Stomach (tissue), 19 donors: Measurements from ENCODE around the gene TRIM3. TPM values are rescaled to one million over a fixed set of nuclear protein-coding genes. Genes with fewer than 3 reads are reported as not detected.
"Not testable (repeated sequence)": the region's sequence is repeated elsewhere in the genome, so short reads cannot be mapped to it uniquely, and the experiment has no call there.

Experiments used
- DNase-seq, 2 donors: peaks; one replicate each; pipeline versions ENCODE4 v3.0.0 to v3.0.0-alpha.2; 2013 to 2019
- H3K27ac ChIP-seq, 5 donors: fragments of 200-600 bp in 4 of 5; sonication (generic) in 4 of 5; one replicate each; pipeline ENCODE4 v1.5.1; 2013 to 2019; ENCODE audit warnings: mild to moderate bottlenecking in 1 of 5, moderate library complexity in 1 of 5
- H3K27me3 ChIP-seq, 3 donors: fragments of 200-600 bp; sonication (generic); one replicate each; pipeline ENCODE4 v1.5.1; 2017 to 2019; ENCODE audit warnings: mixed run types in 1 of 3
- H3K36me3 ChIP-seq, 4 donors: fragments of 200-600 bp; sonication (generic); 1 replicate in 3 of 4; 2 replicates in 1 of 4; pipeline ENCODE4 v1.5.1; 2016 to 2019
- H3K4me1 ChIP-seq, 4 donors: fragments of 200-600 bp; sonication (generic); one replicate each; pipeline ENCODE4 v1.5.1; 2016 to 2019
- H3K4me3 ChIP-seq, 4 donors: fragments of 200-600 bp; sonication (generic) in 3 of 4; one replicate each; pipeline ENCODE4 v1.5.1; 2016 to 2019; ENCODE audit warnings: mild to moderate bottlenecking in 1 of 4
- H3K9me3 ChIP-seq, 4 donors: fragments of 200-600 bp; sonication (generic); one replicate each; pipeline ENCODE4 v1.5.1; 2016 to 2019
- EP300 ChIP-seq: sonication (generic); formaldehyde crosslinking; IDR thresholded peaks from one replicate; pipeline ENCODE4 v1.6.1; 2017; ENCODE audit warnings: antibody characterized with exemption
- POLR2A ChIP-seq, 4 donors: fragments of 450-650 bp; IDR thresholded peaks; one replicate each; pipeline ENCODE4 v1.6.1; 2016; ENCODE audit warnings: antibody characterized with exemption in 4 of 4, control low read depth in 2 of 4, mild to moderate bottlenecking in 1 of 4, moderate library complexity in 1 of 4
- POLR2AphosphoS5 ChIP-seq, 3 donors: sonication (generic); formaldehyde crosslinking; IDR thresholded peaks; one replicate each; pipeline ENCODE4 v1.6.1; 2016; ENCODE audit warnings: antibody characterized with exemption in 3 of 3
- WGBS, 5 donors: extraction: QIAGEN DNeasy Blood & Tissue Kit in 3 of 5; methylation state at CpG; one replicate each; pipeline versions ENCODE4 v1.1.5 to v1.1.7; 2013 to 2018; 5-methylcytosine and 5-hydroxymethylcytosine counted together
- intact Hi-C: fragments of 100-400 bp; cut with DNase I; formaldehyde crosslinking; loops from one replicate; pipeline ENCODE4 v1.15.1; 2023; ENCODE audit warnings: low total_unique reads
- long read RNA-seq, 10 donors: transcript quantifications; one replicate each; lab custom pipeline, GENCODE V29; 2026
- polyA plus RNA-seq, 3 donors: library from polyadenylated mRNA; stranded (reverse); fragments of 200-250 nt; gene quantifications; one replicate each; pipeline ENCODE4 v1.2.3, GENCODE V29; 2013
- total RNA-seq, 5 donors: library from RNA; depleted of rRNA; stranded (reverse); fragments of >200 nt; gene quantifications; one replicate each; pipeline versions ENCODE4 v1.1.0 to v1.2.3, GENCODE V29; 2014 to 2016
- TF ChIP-seq, protein P1 (sequence below), 7 experiments: fragments of 450-650 bp in 4 of 7; fragments of 200-600 bp in 3 of 7; sonication (generic) in 3 of 7; IDR thresholded peaks; one replicate each; pipeline ENCODE4 v1.5.1; 2016 to 2019; ENCODE audit warnings: antibody characterized with exemption in 7 of 7, control low read depth in 2 of 7, mild to moderate bottlenecking in 1 of 7
- donor health status: healthy with polysubstance abuse.
- donor health status: Bipolar disorder and iron deficiency.
- donor health status: healthy.

Gene TRIM3
- total RNA-seq, result 100 to 1,000 TPM in 1 of 5 donors, 10 to 100 TPM in 4; 10.9 to 474 (median 34.2) TPM
- 10 to 100 TPM; 12.8 to 50.1 (median 16.7) TPM for polyA plus RNA-seq
- long read RNA-seq, donor 1, partial matches to known transcripts, result 0 of 2 reads
- long read RNA-seq, donor 1, other reads (novel, unspliced or antisense), result 0 of 2 reads
- long read RNA-seq, donor 2, result 0 reads
- long read RNA-seq, donor 3, result 0 reads
- long read RNA-seq, donor 4, result 0 reads
- long read RNA-seq, donor 5, partial matches to known transcripts, result 0 of 5 reads
- long read RNA-seq, donor 5, other reads (novel, unspliced or antisense), result 0 of 5 reads
- long read RNA-seq, donor 6, partial matches to known transcripts, result 0 of 2 reads
- long read RNA-seq, donor 6, other reads (novel, unspliced or antisense), result 0 of 2 reads
- long read RNA-seq, donor 7, partial matches to known transcripts, result 0 of 3 reads
- long read RNA-seq, donor 7, other reads (novel, unspliced or antisense), result 0 of 3 reads
- long read RNA-seq, donor 8, partial matches to known transcripts, result 0 of 1 reads
- long read RNA-seq, donor 8, other reads (novel, unspliced or antisense), result 0 of 1 reads
- long read RNA-seq, donor 9, result 0 reads
- long read RNA-seq, donor 10, partial matches to known transcripts, result 0 of 3 reads
- long read RNA-seq, donor 10, other reads (novel, unspliced or antisense), result 0 of 3 reads

DNA sequence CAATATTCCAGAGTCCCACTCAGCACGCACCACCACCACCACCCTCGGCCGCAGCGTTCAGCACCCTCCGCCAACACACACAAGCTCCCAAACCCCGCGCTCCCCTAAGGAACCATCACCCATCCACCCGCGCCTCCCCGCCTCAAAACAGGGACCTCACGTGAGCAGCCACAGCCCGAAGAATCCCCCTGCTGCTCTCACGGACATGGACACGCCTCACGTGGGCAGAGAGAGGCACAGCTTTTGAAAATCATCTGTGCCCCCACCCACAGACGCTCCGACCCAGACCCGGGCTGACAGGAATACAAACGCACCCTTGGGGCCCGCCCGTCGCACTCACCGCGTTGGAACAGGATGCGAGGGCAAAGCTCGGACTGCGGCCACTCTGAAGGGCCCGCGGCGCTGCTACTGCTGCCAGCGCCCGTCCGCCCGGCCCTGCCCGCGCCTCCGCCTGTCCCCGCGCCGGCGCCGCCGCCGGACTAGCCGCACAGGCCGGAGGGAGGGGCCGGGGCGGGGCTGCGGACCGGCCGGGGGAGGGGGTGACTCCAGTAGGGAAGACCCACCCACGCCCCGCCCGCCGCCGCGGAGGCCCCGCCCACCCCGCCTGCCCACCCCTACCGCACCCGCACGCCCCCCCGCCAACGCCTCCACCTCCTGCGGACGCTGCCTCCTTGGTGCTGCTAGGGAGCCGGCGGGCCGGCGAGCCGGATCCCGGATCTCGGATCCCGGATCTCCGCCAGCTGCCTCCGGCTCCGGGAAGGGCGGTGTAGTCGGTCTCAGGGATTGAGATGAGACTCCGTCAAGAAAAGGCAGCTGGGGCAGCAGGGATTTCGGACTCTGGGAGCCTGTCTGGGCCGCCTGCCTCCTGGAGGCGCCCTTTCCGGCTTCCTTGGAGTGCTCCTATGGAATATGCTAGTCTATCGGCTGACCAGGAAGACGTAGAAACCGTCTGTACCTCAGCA lies at the start of gene TRIM3:
TSS of gene TRIM3 (minus strand) at position 491 of the 962 bp plus-strand sequence. CDS start 8,246 bp downstream, outside the sequence.
- intact Hi-C loops, result no loop called here
- H3K27me3 ChIP-seq, result no peaks in the 10 kb centered on the region
- DNase-seq, result peak; percentile 95 to 97
- no peaks in the 10 kb centered on the region for H3K9me3 ChIP-seq
- WGBS, 5 donors, result 0 to 2% (median 0%) methylated on average over 34 to 87 of the region's 87 CpGs
- TF ChIP-seq POLR2A (IDR thresholded peaks at IDR 0.05) (peak in 1 of 4 donors; percentile 76), POLR2AphosphoS5 (IDR thresholded peaks at IDR 0.05) (peak in 2 of 3 donors; percentile 50 to 68), EP300 (no peak)
- TF ChIP-seq, protein P1, sequence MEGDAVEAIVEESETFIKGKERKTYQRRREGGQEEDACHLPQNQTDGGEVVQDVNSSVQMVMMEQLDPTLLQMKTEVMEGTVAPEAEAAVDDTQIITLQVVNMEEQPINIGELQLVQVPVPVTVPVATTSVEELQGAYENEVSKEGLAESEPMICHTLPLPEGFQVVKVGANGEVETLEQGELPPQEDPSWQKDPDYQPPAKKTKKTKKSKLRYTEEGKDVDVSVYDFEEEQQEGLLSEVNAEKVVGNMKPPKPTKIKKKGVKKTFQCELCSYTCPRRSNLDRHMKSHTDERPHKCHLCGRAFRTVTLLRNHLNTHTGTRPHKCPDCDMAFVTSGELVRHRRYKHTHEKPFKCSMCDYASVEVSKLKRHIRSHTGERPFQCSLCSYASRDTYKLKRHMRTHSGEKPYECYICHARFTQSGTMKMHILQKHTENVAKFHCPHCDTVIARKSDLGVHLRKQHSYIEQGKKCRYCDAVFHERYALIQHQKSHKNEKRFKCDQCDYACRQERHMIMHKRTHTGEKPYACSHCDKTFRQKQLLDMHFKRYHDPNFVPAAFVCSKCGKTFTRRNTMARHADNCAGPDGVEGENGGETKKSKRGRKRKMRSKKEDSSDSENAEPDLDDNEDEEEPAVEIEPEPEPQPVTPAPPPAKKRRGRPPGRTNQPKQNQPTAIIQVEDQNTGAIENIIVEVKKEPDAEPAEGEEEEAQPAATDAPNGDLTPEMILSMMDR (IDR thresholded peaks at IDR 0.05), result no peak
- H3K36me3 ChIP-seq, result peaks cover 24 to 25% (median 24%) of the 10 kb centered on the region in 4 donors
- H3K4me1 ChIP-seq, result peaks cover 29 to 71% (median 65%) of the 10 kb centered on the region in 4 donors
- H3K27ac ChIP-seq, result peak within 1 kb of the TSS; percentile 91 to 97 (median 94)
- H3K4me3 ChIP-seq, result peak within 1 kb of the TSS; percentile 76 to 88 (median 80)

DNA sequence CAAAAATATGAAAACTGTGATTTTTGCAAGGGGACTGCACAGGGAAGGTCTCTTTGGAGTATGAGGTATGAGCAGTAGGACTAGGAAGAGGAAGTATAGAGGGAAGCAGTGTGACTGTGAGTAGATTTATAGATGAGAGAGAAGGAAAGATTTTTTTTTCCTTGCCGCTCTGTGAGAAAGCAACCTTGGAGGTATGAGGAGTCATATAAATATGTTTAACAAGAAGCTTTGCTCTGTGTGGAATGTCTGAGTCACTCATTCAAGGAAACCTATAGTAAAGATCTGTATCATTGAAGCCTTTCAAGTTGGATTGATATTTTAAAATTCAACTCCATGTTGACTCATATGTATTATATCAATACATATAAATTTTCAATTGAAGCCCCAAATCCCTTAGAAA lies 49.5 kb upstream of the TRIM3 start:
- intact Hi-C loops, result no loop called here
- H3K27ac ChIP-seq, result no peak overlapping the region
- H3K36me3 ChIP-seq, result peaks cover 4 to 24% (median 18%) of the 10 kb centered on the region in 4 donors
- WGBS, 5 donors, result 0 to 97% (median 67%) methylated on average over 1 of the region's 1 CpG
- no peaks in the 10 kb centered on the region for H3K4me1 ChIP-seq
- no peak overlapping the region for H3K4me3 ChIP-seq
- H3K9me3 ChIP-seq, result no peaks in the 10 kb centered on the region
- TF ChIP-seq POLR2A (IDR thresholded peaks at IDR 0.05) (no peak), EP300 (no peak), POLR2AphosphoS5 (IDR thresholded peaks at IDR 0.05) (no peak)
- TF ChIP-seq, protein P1 (IDR thresholded peaks at IDR 0.05), result no peak
- no peaks in the 10 kb centered on the region for H3K27me3 ChIP-seq
- no peak for DNase-seq

DNA sequence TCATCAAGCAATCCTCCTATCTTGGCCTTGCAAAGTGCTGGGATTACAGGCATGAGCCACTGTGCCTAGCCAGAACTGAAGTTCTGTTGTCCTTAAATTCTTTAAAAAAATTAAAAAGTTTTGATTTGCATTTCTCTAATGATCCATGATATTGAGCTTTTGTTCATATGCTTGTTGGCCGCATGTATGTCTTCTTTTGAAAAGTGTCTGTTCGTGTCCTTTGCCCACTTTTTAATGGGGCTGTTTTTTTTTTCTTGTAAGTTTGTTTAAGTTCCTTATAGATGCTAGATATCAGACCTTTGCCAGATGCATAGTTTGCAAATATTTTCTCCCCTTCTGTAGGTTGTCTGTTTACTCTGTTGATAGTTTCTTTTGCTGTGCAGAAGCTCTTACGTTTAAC lies 48.2 kb upstream of the TRIM3 start:
- H3K4me3 ChIP-seq, H3K9me3 ChIP-seq, DNase-seq, H3K4me1 ChIP-seq, intact Hi-C loops, H3K27me3 ChIP-seq, H3K27ac ChIP-seq: not testable (repeated sequence)
- 87 to 94% (median 89%) methylated on average over 3 of the region's 3 CpGs for WGBS, 5 donors
- peaks cover 4 to 28% (median 18%) of the 10 kb centered on the region in 4 donors for H3K36me3 ChIP-seq

DNA sequence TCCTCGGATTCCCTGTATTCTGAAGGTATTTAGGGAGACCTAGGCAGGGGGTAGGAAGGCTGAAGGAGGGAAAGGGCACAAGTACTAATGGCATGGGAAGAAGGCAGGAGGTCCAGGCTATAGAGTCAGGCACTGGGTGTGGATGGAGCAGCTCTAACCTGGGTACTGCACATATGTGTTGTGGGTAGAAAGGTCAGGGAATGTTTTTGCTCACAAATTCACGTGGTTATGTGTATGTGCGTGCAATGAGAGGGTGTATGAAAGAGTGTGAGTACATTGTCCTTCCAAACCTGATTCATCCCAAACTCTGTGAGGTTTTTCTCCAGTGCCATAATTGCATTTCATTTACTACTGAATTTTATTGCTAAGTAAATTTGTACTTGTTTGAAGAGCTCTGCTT lies 46.5 kb upstream of the TRIM3 start:
- H3K27ac ChIP-seq, result no peak overlapping the region
- no peaks in the 10 kb centered on the region for H3K27me3 ChIP-seq
- H3K4me1 ChIP-seq, result no peaks in the 10 kb centered on the region
- H3K36me3 ChIP-seq, result peaks cover 4 to 36% (median 19%) of the 10 kb centered on the region in 4 donors
- TF ChIP-seq EP300 (no peak), POLR2A (IDR thresholded peaks at IDR 0.05) (no peak), POLR2AphosphoS5 (IDR thresholded peaks at IDR 0.05) (no peak)
- TF ChIP-seq, protein P1 (IDR thresholded peaks at IDR 0.05), result no peak
- no peak overlapping the region for H3K4me3 ChIP-seq
- intact Hi-C loops, result no loop called here
- H3K9me3 ChIP-seq, result no peaks in the 10 kb centered on the region
- no peak for DNase-seq
- 82 to 89% (median 86%) methylated on average over 3 of the region's 3 CpGs for WGBS, 5 donors
